Tibial nerve (tissue), 4 donors: ENCODE results near the gene ADGRG2. TPM values are rescaled to one million over a fixed set of nuclear protein-coding genes. Genes with fewer than 3 reads are reported as not detected.

Experiments
- DNase-seq, 2 donors: peaks; one replicate each; pipeline ENCODE4 v3.0.0-alpha.2; 2019; ENCODE audit warnings: low spot score in 2 of 2
- H3K27ac ChIP-seq, 4 donors: fragments of 200-600 bp; sonication (generic) in 3 of 4; one replicate each; pipeline ENCODE4 v1.5.1; 2017 to 2019; ENCODE audit warnings: mild to moderate bottlenecking in 1 of 4
- H3K27me3 ChIP-seq, 2 donors: fragments of 200-600 bp; sonication (generic) in 1 of 2; one replicate each; pipeline versions ENCODE4 v1.5.1 to v1.6.0; 2017 to 2019
- H3K36me3 ChIP-seq, 3 donors: fragments of 200-600 bp; sonication (generic); one replicate each; pipeline ENCODE4 v1.5.1; 2018 to 2019
- H3K4me1 ChIP-seq, 4 donors: fragments of 200-600 bp; sonication (generic) in 3 of 4; one replicate each; pipeline ENCODE4 v1.5.1; 2017 to 2019
- H3K4me3 ChIP-seq, 4 donors: fragments of 200-600 bp; sonication (generic) in 3 of 4; one replicate each; pipeline ENCODE4 v1.5.1; 2017 to 2019; ENCODE audit warnings: mild to moderate bottlenecking in 1 of 4, moderate library complexity in 1 of 4
- H3K9me3 ChIP-seq, 4 donors: fragments of 200-600 bp; sonication (generic) in 3 of 4; one replicate each; pipeline ENCODE4 v1.5.1; 2017 to 2019
- CTCF ChIP-seq, 5 experiments: fragments of 200-600 bp in 3 of 5; fragments of 450-650 bp in 2 of 5; sonication (generic) in 3 of 5; IDR thresholded peaks; one replicate each; pipeline ENCODE4 v1.5.1; 2016 to 2019; ENCODE audit warnings: antibody characterized with exemption in 5 of 5, mild to moderate bottlenecking in 3 of 5, moderate library complexity in 2 of 5
- EP300 ChIP-seq, 2 donors: sonication (generic); formaldehyde crosslinking; IDR thresholded peaks; one replicate each; pipeline ENCODE4 v1.6.1; 2017; ENCODE audit warnings: antibody characterized with exemption in 2 of 2, mild to moderate bottlenecking in 1 of 2
- POLR2A ChIP-seq, 2 donors: fragments of 450-650 bp; IDR thresholded peaks; one replicate each; pipeline ENCODE4 v1.6.1; 2017; ENCODE audit warnings: antibody characterized with exemption in 2 of 2, mild to moderate bottlenecking in 2 of 2, moderate library complexity in 2 of 2
- WGBS, 2 donors: methylation state at CpG; one replicate each; pipeline ENCODE4 v1.1.5; 2018; 5-methylcytosine and 5-hydroxymethylcytosine counted together
- total RNA-seq, 4 donors: library from RNA; depleted of rRNA; stranded (reverse); fragments of >200 nt; gene quantifications; one replicate each; pipeline ENCODE4 v1.1.0, GENCODE V29; 2016

ADGRG2 gene
- total RNA-seq, 4 donors from 2014 or later, result 4.2 to 23.0 (median 9.9) TPM

DNA sequence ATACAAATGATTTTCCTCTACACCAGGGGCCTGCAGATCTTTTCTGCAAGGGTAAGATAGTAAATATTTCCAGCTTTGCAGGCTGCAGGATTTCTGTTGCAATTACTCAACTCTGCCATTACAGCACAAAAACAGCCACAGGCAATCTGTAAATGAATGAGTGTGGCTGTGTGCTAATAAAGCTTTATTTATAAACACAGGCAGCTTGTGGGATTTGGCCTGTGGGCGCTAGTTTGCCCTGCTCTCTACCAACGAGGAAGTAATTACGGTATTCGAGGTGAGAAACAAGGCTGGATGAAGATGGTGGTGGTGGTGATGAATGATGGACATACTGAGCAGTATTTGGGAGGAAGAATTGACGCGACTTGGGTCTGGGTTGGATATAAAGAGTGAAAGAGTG is 30.7 kb downstream of the ADGRG2 start:
- 83 to 85% methylated on average over 6 of the region's 6 CpGs for WGBS, 2 donors
- TF ChIP-seq CTCF (IDR thresholded peaks at IDR 0.05) (no peak), POLR2A (IDR thresholded peaks at IDR 0.05) (no peak), EP300 (IDR thresholded peaks at IDR 0.05) (no peak)
- H3K36me3 ChIP-seq, result no peaks in the 10 kb centered on the region
- H3K4me3 ChIP-seq, result no peak overlapping the region
- no peaks in the 10 kb centered on the region for H3K4me1 ChIP-seq
- H3K27me3 ChIP-seq, result no peaks in the 10 kb centered on the region
- no peak overlapping the region for H3K27ac ChIP-seq
- no peak for DNase-seq
- H3K9me3 ChIP-seq, result peaks cover 0 to 18% (median 1%) of the 10 kb centered on the region in 4 donors

GRCh38 chrX:19089555-19090040 is 32.7 kb downstream of the ADGRG2 start:
- Histone ChIP-seq H3K4me3 (no peak overlapping the region), H3K27ac (no peak overlapping the region), H3K4me1 (no peaks in the 10 kb centered on the region), H3K27me3 (no peaks in the 10 kb centered on the region), H3K9me3 (peaks cover 0 to 21% (median 1%) of the 10 kb centered on the region in 4 donors), H3K36me3 (no peaks in the 10 kb centered on the region)
- no peak for DNase-seq
- no peak for TF ChIP-seq POLR2A (IDR thresholded peaks at IDR 0.05)
- no peak for TF ChIP-seq CTCF (IDR thresholded peaks at IDR 0.05)
- TF ChIP-seq EP300 (IDR thresholded peaks at IDR 0.05), result no peak
- 77 to 92% methylated on average over 2 of the region's 2 CpGs for WGBS, 2 donors

DNA sequence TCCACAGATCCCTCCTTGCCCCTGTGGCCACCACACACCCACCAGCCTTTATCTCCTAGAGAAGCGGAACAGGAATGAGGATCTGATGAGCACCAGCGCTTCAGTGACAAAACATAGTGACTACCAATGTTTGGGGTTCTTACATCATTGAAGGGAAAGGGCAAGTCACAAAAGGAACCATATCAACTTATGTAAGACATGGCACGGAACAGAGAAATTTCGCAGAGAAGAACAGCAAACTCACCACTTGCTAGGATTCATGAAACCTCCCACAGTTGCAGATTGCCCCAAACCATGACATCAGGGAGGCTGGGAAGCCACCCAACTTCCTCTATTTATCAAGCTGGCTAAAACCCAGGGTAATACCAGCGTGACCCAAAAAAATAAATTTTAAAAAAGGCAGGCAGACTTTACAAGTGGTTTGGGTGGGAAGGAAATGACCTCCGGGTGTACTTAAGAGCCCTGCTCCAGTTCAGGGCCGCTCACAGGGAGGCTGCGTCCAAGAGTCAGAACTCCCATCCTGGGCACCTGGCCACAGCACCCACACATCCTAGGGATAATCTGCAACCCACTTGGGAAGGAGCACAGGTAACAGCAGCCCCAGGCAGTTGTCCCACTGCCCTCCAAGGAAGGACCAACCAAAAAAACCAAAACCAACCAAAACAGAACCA is 36.0 kb downstream of the ADGRG2 start:
- TF ChIP-seq CTCF (IDR thresholded peaks at IDR 0.05) (no peak), EP300 (IDR thresholded peaks at IDR 0.05) (no peak), POLR2A (IDR thresholded peaks at IDR 0.05) (no peak)
- DNase-seq, result no peak
- no peaks in the 10 kb centered on the region for H3K4me1 ChIP-seq
- H3K9me3 ChIP-seq, result peaks cover 0 to 21% (median 1%) of the 10 kb centered on the region in 4 donors
- 74 to 83% methylated on average over 8 of the region's 8 CpGs for WGBS, 2 donors
- H3K27me3 ChIP-seq, result no peaks in the 10 kb centered on the region
- H3K36me3 ChIP-seq, result no peaks in the 10 kb centered on the region
- no peak overlapping the region for H3K4me3 ChIP-seq
- H3K27ac ChIP-seq, result no peak overlapping the region

- WGBS, 2 donors, result 90 to 91% methylated on average over 3 of the region's 3 CpGs
- no peaks in the 10 kb centered on the region for H3K4me1 ChIP-seq
- TF ChIP-seq POLR2A (IDR thresholded peaks at IDR 0.05) (no peak), EP300 (IDR thresholded peaks at IDR 0.05) (no peak), CTCF (IDR thresholded peaks at IDR 0.05) (no peak)
- DNase-seq, result no peak
- H3K27me3 ChIP-seq, result no peaks in the 10 kb centered on the region
- no peaks in the 10 kb centered on the region for H3K36me3 ChIP-seq
- no peak overlapping the region for H3K4me3 ChIP-seq
- H3K9me3 ChIP-seq, result peaks cover 0 to 21% (median 1%) of the 10 kb centered on the region in 4 donors
- no peak overlapping the region for H3K27ac ChIP-seq
Measured at GRCh38 chrX:19085666-19086065, 36.6 kb downstream of the ADGRG2 start.

GRCh38 chrX:19075754-19076153 is 46.5 kb downstream of the ADGRG2 start:
- no peak overlapping the region for H3K27ac ChIP-seq

More at GRCh38 chrX:19075754-19076153, 46.5 kb downstream of the ADGRG2 start:
- Histone ChIP-seq H3K9me3 (no peaks in the 10 kb centered on the region), H3K4me3 (no peak overlapping the region), H3K4me1 (no peaks in the 10 kb centered on the region), H3K36me3 (no peaks in the 10 kb centered on the region), H3K27me3 (no peaks in the 10 kb centered on the region)
- no peak for DNase-seq
- no peak for TF ChIP-seq POLR2A (IDR thresholded peaks at IDR 0.05)
- no peak for TF ChIP-seq EP300 (IDR thresholded peaks at IDR 0.05)
- TF ChIP-seq CTCF (IDR thresholded peaks at IDR 0.05), result no peak
